Transverse colon (tissue), 4 donors: ENCODE measurements around the gene MED20.

ENCODE experiments used
- EP300 ChIP-seq: sonication (generic); formaldehyde crosslinking; IDR thresholded peaks from one replicate; pipeline ENCODE4 v1.6.1; 2017; ENCODE audit warnings: antibody characterized with exemption, low read depth
- POLR2A ChIP-seq: fragments of 450-650 bp; IDR thresholded peaks from one replicate; pipeline ENCODE4 v1.6.1; 2016; ENCODE audit warnings: antibody characterized with exemption, mild to moderate bottlenecking, moderate library complexity
- POLR2AphosphoS5 ChIP-seq, 3 donors: sonication (generic); formaldehyde crosslinking; IDR thresholded peaks; one replicate each; pipeline ENCODE4 v1.6.1; 2016; ENCODE audit warnings: antibody characterized with exemption in 3 of 3
- TF ChIP-seq, protein P1 (sequence below), 5 experiments: fragments of 200-600 bp in 3 of 5; fragments of 450-650 bp in 2 of 5; sonication (generic) in 3 of 5; IDR thresholded peaks; 1 replicate in 2 of 5; 2 replicates in 3 of 5; pipeline ENCODE4 v1.5.1; 2016 to 2017; ENCODE audit warnings: antibody characterized with exemption in 5 of 5, inconsistent platforms in 3 of 5, mild to moderate bottlenecking in 2 of 5, moderate library complexity in 1 of 5

DNA sequence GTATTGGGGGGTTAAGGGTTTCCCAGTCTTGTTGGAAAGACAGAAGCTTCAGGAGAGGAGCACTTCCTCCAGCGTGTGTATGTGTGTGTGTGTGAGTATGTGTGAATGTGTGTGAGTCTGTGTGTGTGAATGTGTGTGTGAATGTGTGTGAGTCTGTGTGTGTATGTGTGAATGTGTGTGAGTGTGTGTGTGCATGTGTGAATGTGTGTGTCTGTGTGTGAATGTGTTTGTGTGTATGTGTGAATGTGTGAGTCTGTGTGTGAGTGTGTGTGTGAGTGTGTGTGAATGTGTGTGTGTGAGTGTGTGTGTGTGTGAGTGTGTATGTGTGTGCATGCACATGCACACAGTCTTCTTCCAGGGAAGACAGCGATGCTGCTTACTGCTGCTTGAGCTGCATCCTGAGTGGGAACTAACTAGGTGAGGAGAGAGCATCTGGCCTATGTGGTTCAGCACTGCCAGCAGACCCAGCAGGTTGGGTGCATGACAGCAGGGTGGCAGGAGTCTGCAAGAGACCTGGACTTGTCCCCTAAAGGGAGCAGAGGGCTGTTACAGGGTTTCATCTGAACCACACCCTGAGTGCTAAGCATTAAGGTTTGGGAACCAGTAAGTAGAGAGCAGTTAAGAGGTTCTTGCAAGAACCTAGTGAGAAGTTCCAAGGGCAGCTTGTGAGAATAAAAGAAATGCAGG is 43.4 kb upstream of the MED20 start:
- TF ChIP-seq, protein P1, sequence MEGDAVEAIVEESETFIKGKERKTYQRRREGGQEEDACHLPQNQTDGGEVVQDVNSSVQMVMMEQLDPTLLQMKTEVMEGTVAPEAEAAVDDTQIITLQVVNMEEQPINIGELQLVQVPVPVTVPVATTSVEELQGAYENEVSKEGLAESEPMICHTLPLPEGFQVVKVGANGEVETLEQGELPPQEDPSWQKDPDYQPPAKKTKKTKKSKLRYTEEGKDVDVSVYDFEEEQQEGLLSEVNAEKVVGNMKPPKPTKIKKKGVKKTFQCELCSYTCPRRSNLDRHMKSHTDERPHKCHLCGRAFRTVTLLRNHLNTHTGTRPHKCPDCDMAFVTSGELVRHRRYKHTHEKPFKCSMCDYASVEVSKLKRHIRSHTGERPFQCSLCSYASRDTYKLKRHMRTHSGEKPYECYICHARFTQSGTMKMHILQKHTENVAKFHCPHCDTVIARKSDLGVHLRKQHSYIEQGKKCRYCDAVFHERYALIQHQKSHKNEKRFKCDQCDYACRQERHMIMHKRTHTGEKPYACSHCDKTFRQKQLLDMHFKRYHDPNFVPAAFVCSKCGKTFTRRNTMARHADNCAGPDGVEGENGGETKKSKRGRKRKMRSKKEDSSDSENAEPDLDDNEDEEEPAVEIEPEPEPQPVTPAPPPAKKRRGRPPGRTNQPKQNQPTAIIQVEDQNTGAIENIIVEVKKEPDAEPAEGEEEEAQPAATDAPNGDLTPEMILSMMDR (IDR thresholded peaks at IDR 0.05), result no peak
- no peak for TF ChIP-seq POLR2AphosphoS5 (IDR thresholded peaks at IDR 0.05)
- TF ChIP-seq POLR2A, result no peak
- no peak for TF ChIP-seq EP300
